Activated T-cell treated with anti-CD3 and anti-CD28 coated beads, Interleukin-2, amount 50 U/mL, for 72 hours (primary cell): ENCODE measurements around the gene VTI1A. TPM values are rescaled to one million over a fixed set of nuclear protein-coding genes. Genes with fewer than 3 reads are reported as not detected.

Experiments used
- ATAC-seq, 2 donors: fragments of 150-1000 bp; cut with Tn5 transposase; replicated peaks in 1 of 2; 2 replicates each; pipeline ENCODE4 v1.10.0; 2021; ENCODE audit warnings: moderate library complexity in 2 of 2, mild to moderate bottlenecking in 1 of 2
- DNase-seq, 2 donors: peaks; one replicate each; pipeline ENCODE4 v3.0.0; 2021 to 2022; ENCODE audit warnings: mixed read lengths in 1 of 2
- H3K27ac Mint-ChIP-seq: one replicate; pipeline ENCODE4 v1.8.0; 2022; ENCODE audit warnings: mild to moderate bottlenecking, moderate library complexity, mixed read lengths
- H3K27me3 Mint-ChIP-seq: one replicate; pipeline ENCODE4 v1.8.0; 2022; ENCODE audit warnings: low read depth, mixed read lengths
- H3K36me3 Mint-ChIP-seq, 2 donors: one replicate each; pipeline ENCODE4 v1.8.0; 2022; ENCODE audit warnings: mixed read lengths in 2 of 2, mild to moderate bottlenecking in 1 of 2; ENCODE audit not compliant: insufficient read depth in 2 of 2
- H3K4me1 Mint-ChIP-seq: one replicate; pipeline ENCODE4 v1.8.0; 2022; ENCODE audit warnings: low read depth, mixed read lengths
- H3K4me3 Mint-ChIP-seq, 2 donors: one replicate each; pipeline ENCODE4 v1.8.0; 2022; ENCODE audit warnings: mild to moderate bottlenecking in 2 of 2, mixed read lengths in 2 of 2, moderate library complexity in 2 of 2
- H3K9me3 Mint-ChIP-seq, 2 donors: one replicate each; pipeline ENCODE4 v1.8.0; 2022; ENCODE audit warnings: mixed read lengths in 2 of 2
- total RNA-seq, 2 donors: library from RNA; stranded (reverse); gene quantifications; one replicate each; pipeline ENCODE4 v1.2.3, GENCODE V29; 2022

The VTI1A gene
- total RNA-seq, 2 donors from 2014 or later, result 65.5 to 71.8 TPM

DNA sequence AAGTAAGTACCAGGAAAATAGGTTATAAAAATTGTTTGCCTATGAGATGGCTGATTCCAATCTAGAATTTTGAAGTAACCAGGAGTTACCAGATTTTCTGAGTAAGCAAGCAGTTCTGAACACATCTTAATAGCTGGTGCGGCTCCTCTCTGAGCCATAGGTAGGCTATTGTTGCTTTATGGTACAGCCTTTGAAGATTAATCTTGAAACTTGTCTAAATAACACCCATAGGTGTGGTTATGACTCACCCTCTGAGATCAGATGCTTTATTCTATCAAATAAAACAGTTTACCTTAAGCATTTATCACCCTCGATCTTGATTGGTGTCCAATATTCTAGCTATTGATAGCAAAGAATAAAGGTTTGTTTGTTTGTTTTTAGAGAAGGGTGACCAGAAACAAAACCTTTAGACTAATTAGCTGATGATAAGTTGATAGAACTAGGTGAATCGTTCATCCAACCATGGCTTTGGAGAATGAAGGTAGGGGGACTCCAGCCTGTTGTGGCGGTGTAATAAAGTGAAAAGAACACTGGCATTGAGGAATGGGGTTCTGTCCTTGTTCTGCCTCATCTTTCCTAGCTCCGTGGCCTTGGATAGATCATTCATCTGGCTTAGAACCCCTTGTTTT is 72.2 kb downstream of the VTI1A start:
- Mint-ChIP-seq H3K4me3 (no peak overlapping the region), H3K9me3 (no peaks in the 10 kb centered on the region), H3K27me3 (no peaks in the 10 kb centered on the region), H3K4me1 (peaks cover 10% of the 10 kb centered on the region), H3K27ac (no peak overlapping the region), H3K36me3 (no peaks in the 10 kb centered on the region)
- ATAC-seq (peak; percentile 100), DNase-seq (peak; percentile 17 to 40)

DNA sequence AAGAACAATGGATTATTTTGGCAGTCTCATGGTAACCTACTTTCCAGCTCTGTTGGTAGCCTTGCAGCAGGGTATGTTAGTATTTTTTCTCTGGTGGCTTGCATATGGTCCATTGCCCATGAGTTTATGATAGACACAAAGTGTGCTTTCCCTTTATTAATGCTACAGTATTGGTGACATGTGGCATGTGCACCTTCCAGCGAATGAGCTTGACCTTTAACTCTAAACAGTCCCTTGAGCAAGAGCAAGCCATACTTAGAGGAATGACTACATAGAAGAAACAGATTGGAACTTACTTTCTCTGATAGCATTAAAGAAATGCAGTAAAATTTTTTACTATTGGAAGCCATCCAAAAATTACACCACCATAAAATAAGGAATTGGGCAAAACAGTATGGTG is 73.9 kb downstream of the VTI1A start:
- H3K27ac Mint-ChIP-seq, result no peak overlapping the region
- H3K4me3 Mint-ChIP-seq, result no peak overlapping the region
- H3K27me3 Mint-ChIP-seq, result no peaks in the 10 kb centered on the region
- peaks cover 26% of the 10 kb centered on the region for H3K4me1 Mint-ChIP-seq
- no peaks in the 10 kb centered on the region for H3K9me3 Mint-ChIP-seq
- ATAC-seq (no peak), DNase-seq (no peak)
- no peaks in the 10 kb centered on the region for H3K36me3 Mint-ChIP-seq

DNA sequence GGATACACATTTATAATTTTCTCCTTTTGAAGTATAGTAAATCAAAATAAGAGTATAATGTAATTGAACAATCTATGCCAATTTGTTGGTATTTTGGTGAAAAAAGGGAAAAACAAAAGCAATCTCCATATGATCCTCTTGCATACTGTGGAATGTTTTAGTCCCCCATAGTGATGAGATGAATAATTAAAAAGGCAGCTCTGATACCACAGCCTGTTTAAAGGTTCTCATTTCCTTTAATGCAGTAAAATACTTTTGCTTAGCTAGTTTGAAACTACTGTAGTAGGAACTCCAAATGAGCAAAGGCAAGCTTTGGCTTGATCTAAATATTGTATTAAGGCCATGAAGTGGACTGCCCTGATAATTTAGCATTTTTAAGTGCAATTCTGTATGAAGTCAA is 77.6 kb downstream of the VTI1A start:
- no peak overlapping the region for H3K27ac Mint-ChIP-seq
- ATAC-seq (no peak), DNase-seq (no peak)
- H3K36me3 Mint-ChIP-seq, result no peaks in the 10 kb centered on the region
- no peaks in the 10 kb centered on the region for H3K9me3 Mint-ChIP-seq
- H3K4me1 Mint-ChIP-seq, result peaks cover 40% of the 10 kb centered on the region
- H3K27me3 Mint-ChIP-seq, result no peaks in the 10 kb centered on the region
- no peak overlapping the region for H3K4me3 Mint-ChIP-seq

DNA sequence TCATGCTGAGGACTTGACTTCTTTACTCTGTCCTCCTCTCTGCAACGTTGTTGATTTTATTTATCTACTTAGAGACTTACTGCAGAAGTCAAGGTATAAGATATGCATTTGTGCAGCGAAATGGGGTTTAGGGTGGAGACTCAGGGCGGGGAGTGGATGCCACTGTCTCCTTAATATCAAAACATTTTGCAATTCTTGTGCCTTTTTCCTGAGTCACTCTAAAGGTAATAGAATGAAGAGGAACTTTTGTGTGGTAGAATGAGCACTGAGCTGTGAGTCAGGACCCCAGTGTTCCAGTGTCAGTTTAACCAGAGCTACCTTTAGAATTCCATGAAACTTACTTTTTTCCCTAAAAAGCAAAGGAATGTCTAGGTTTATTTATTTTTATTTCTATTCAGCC is 78.2 kb downstream of the VTI1A start:
- Mint-ChIP-seq H3K4me1 (peaks cover 39% of the 10 kb centered on the region), H3K4me3 (peak overlapping the region in 1 of 2 donors; percentile 6), H3K27ac (no peak overlapping the region), H3K9me3 (no peaks in the 10 kb centered on the region), H3K27me3 (no peaks in the 10 kb centered on the region), H3K36me3 (no peaks in the 10 kb centered on the region)
- DNase-seq (no peak), ATAC-seq (no peak)

DNA sequence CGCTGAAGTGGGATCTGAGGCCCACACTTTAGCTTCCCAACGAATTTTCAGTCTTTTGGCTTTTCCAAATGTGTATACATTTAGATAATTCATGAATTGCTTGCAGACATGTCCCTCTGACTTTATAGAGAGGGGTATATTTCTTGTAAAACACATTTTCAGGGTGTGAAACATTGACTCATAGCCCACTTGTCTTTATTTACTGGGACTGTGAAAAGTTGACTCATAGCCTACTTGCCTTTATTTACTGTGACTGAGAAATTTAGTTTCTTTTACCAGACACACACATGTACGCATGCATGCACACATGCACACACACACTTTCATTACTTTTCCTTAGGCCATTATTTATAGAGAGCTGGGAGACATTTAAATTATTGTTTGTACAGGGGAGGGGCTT is 79.1 kb downstream of the VTI1A start:
- Mint-ChIP-seq H3K9me3 (no peaks in the 10 kb centered on the region), H3K4me1 (peaks cover 46% of the 10 kb centered on the region), H3K27ac (peak overlapping the region; percentile 54), H3K4me3 (peak overlapping the region in 1 of 2 donors; percentile 14), H3K36me3 (peaks cover 2 to 5% of the 10 kb centered on the region in 2 donors), H3K27me3 (no peaks in the 10 kb centered on the region)
- DNase-seq, result peak in 1 of 2 donors; percentile 6
- peak; percentile 89 to 91 for ATAC-seq

DNA sequence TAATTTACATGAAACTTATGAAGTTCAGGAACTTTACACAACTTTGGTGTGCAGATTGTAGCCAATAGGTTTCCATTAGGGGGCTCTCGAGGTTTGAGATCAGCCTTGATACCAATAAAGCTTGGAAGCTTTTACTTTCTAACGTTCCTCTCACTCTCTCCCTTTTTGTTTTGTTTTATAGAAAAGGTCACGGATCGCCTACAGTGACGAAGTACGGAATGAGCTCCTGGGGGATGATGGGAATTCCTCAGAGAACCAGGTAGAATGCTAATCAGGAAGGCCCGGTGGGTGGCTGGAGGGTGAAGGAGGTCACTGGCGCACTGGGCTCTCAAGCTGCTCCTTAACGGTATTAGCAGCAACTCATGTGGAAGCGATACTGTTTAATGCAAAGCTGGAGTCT is 79.9 kb downstream of the VTI1A start:
- Mint-ChIP-seq H3K9me3 (no peaks in the 10 kb centered on the region), H3K27me3 (no peaks in the 10 kb centered on the region), H3K36me3 (peaks cover 2 to 6% of the 10 kb centered on the region in 2 donors), H3K27ac (no peak overlapping the region), H3K4me1 (peaks cover 54% of the 10 kb centered on the region), H3K4me3 (no peak overlapping the region)
- DNase-seq (no peak), ATAC-seq (no peak)

DNA sequence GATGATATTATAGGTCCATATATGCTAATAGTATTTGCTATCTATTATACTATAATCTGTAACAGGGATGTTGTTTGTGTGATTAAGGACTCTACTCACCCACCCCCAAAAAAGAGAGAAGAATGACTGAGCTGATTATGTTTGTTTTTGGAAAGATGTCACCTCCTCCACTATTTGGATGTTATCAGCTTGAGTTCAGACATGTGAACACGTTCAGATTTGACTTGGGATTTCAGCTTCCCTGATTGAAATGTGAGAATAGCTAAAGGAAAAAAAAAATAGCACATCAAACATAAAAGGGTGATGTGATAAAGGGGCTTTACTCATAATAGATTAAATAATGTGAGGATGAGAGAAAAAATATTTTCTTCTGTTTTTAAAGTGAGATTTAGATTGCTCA is 81.2 kb downstream of the VTI1A start:
- Mint-ChIP-seq H3K27me3 (peaks cover 4% of the 10 kb centered on the region), H3K4me1 (peaks cover 63% of the 10 kb centered on the region), H3K4me3 (no peak overlapping the region), H3K36me3 (peaks cover 2 to 6% of the 10 kb centered on the region in 2 donors), H3K9me3 (no peaks in the 10 kb centered on the region), H3K27ac (no peak overlapping the region)
- no peak for ATAC-seq
- no peak for DNase-seq

DNA sequence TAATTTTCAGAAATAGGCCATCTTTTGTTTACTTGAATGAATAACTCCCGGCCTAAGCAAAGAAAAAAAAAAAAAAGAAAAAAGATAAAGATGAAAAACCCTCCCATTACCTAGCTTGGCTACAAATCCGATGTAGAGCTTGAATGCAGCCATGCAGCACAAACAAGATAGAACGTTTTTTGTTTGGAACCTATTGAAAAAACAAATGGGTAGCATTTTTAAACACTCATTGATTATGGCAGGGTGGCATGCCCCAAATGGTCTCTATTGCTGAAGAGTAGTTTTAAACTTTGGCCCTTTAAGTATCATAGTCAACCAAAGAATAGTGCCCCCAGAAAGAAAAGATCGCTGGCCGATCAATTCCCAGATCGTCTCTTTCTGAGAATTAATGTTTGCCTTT is 84.4 kb downstream of the VTI1A start:
- peaks cover 51% of the 10 kb centered on the region for H3K4me1 Mint-ChIP-seq
- peak overlapping the region; percentile 72 for H3K27ac Mint-ChIP-seq
- H3K36me3 Mint-ChIP-seq, result peaks cover 2 to 9% of the 10 kb centered on the region in 2 donors
- no peaks in the 10 kb centered on the region for H3K9me3 Mint-ChIP-seq
- peaks cover 15% of the 10 kb centered on the region for H3K27me3 Mint-ChIP-seq
- DNase-seq, result no peak
- no peak for ATAC-seq
- H3K4me3 Mint-ChIP-seq, result peak overlapping the region; percentile 47 to 76

DNA sequence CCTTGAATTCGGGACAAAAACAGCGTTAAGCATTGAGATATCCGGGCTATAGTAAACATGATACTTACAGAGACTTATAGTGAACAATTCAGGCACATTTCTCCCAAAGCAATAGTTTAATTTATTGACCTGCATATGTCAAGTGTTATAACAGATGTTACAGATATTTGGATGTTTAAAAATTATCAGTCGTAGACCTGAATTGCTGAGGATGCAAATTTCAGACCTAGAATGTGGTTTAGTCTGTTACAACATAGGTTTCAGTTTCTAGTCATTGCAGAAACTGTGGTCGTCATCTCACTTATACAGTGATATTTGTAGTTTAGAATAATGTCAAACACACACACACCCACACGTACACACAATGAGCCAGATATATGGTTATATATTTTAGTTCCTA is 85.2 kb downstream of the VTI1A start:
- peak; percentile 27 to 46 for DNase-seq
- H3K27me3 Mint-ChIP-seq, result peaks cover 15% of the 10 kb centered on the region
- ATAC-seq, result peak; percentile 92 to 97
- H3K4me3 Mint-ChIP-seq, result peak overlapping the region; percentile 36 to 76
- H3K9me3 Mint-ChIP-seq, result no peaks in the 10 kb centered on the region
- H3K4me1 Mint-ChIP-seq, result peaks cover 43% of the 10 kb centered on the region
- H3K27ac Mint-ChIP-seq, result peak overlapping the region; percentile 28
- H3K36me3 Mint-ChIP-seq, result peaks cover 3 to 9% of the 10 kb centered on the region in 2 donors

DNA sequence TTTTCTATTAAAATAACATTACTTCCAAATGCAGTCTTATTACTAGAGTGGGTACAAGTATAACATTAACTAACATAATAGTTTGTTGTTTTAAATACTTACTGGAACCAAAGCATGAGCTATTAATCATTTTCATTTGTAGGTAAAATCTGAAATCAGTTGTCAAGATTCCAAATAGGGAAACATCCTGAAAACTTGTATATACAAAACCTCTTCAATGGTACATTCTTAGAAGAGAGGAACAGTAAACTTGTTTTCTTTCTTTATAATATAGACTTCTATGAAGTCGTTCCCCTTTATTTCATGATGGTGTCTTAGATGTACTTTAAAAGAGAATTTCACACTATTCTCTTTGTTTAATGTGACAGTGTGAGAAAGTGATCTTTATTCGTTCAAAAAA is 85.9 kb downstream of the VTI1A start:
- Mint-ChIP-seq H3K27me3 (peaks cover 15% of the 10 kb centered on the region), H3K36me3 (peaks cover 3 to 9% of the 10 kb centered on the region in 2 donors), H3K4me3 (no peak overlapping the region), H3K27ac (no peak overlapping the region), H3K9me3 (no peaks in the 10 kb centered on the region), H3K4me1 (peaks cover 43% of the 10 kb centered on the region)
- ATAC-seq (no peak), DNase-seq (no peak)

DNA sequence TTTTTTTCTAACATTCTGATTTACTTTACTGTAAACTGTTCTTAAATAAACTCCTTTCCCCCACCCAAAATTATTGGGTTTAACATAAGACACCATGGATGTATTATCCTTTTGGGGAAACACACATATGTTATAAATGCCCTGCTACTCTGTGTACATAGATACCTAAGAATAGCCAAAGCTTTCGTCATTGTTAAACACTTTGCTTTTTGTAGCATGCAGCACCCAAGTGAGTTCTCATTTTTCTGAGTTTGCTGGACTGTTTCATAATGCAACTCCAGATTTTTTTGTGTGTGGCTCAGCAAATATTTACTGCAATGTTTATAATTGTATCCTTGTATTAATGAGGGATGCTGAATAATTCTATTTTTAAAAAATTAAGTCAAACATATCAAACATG is 86.9 kb downstream of the VTI1A start:
- Mint-ChIP-seq H3K4me1 (peaks cover 35% of the 10 kb centered on the region), H3K36me3 (peaks cover 3 to 12% of the 10 kb centered on the region in 2 donors)
- ATAC-seq, result no peak

DNA sequence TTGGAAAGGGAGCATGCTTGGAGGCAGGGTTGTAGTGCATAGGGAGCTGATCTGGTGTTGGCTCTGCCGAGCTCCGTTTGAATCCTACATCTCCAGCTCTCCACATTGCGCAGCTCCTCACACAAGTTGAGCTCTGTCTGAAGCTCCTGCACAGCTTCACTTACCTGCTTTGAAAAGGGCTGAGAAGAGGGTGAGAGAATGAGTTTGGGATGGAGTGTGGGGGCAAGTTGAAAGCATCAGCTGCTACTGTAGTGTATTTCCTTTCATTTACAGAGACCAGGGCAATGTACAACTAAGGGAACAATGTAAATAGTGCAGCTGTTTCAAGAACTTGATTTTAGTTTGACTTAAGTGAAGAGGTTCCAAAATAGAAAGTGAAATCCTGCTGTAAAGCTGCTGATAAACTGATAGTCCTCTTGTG is 88.5 kb downstream of the VTI1A start:
- no peak for DNase-seq
- peaks cover 4 to 16% of the 10 kb centered on the region in 2 donors for H3K36me3 Mint-ChIP-seq
- peaks cover 15% of the 10 kb centered on the region for H3K27me3 Mint-ChIP-seq
- peaks cover 31% of the 10 kb centered on the region for H3K4me1 Mint-ChIP-seq
- H3K27ac Mint-ChIP-seq, result no peak overlapping the region
- no peaks in the 10 kb centered on the region for H3K9me3 Mint-ChIP-seq
- ATAC-seq, result no peak
- no peak overlapping the region for H3K4me3 Mint-ChIP-seq

More for the DNA sequence above, 86.9 kb downstream of the VTI1A start:
- Mint-ChIP-seq H3K27ac (no peak overlapping the region), H3K4me3 (no peak overlapping the region), H3K27me3 (peaks cover 15% of the 10 kb centered on the region), H3K9me3 (no peaks in the 10 kb centered on the region)
- DNase-seq, result no peak

DNA sequence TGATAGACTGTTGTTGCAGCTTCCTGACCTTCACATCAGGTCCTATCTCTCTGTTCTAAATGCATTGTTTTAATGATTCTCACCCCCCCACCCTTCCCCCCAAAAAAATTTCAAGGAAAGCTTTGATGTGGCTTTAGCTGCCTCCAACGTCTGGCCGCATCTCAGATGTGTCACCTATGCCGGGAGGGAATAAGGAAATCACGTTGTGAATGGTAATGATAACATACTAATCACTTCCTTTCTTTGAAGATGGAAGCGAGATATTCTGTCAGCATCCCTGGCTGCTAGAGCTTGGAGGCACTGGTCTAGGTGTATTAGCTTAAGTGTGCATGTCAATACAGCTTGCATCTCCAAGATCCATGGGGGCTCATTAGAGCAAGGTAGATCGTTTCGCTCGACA is 89.6 kb downstream of the VTI1A start:
- H3K36me3 Mint-ChIP-seq, result peaks cover 5 to 11% of the 10 kb centered on the region in 2 donors
- H3K27me3 Mint-ChIP-seq, result peaks cover 15% of the 10 kb centered on the region
- H3K9me3 Mint-ChIP-seq, result no peaks in the 10 kb centered on the region
- H3K4me3 Mint-ChIP-seq, result no peak overlapping the region
- no peak overlapping the region for H3K27ac Mint-ChIP-seq
- DNase-seq (no peak), ATAC-seq (no peak)
- H3K4me1 Mint-ChIP-seq, result peaks cover 21% of the 10 kb centered on the region

DNA sequence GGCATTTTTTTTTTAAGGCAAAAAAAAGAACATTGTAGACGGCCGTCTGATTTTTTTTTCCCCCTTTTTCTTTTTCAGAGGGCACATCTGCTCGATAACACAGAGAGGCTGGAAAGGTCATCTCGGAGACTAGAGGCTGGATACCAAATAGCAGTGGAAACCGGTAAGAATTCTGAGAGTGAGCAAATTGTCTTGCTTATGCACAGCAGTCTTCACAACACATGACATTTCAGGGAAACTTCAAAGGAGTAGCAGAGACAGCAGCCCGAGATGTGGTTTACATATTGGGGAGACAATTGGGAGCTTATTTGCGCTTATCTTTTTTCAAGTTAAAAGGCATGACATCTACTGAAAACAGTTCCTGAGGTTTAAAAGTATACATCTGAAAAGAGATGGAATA is 91.2 kb downstream of the VTI1A start:
- H3K4me3 Mint-ChIP-seq, result no peak overlapping the region
- DNase-seq (no peak), ATAC-seq (no peak)
- H3K27me3 Mint-ChIP-seq, result peaks cover 12% of the 10 kb centered on the region
- peaks cover 11% of the 10 kb centered on the region for H3K4me1 Mint-ChIP-seq
- no peak overlapping the region for H3K27ac Mint-ChIP-seq
- peaks cover 9 to 17% of the 10 kb centered on the region in 2 donors for H3K36me3 Mint-ChIP-seq
- H3K9me3 Mint-ChIP-seq, result no peaks in the 10 kb centered on the region
